Bronchial epithelial cell (primary cell): ENCODE measurements around the gene SERPING1. TPM values are rescaled to one million over a fixed set of nuclear protein-coding genes. Genes with fewer than 3 reads are reported as not detected.

Experiments
- DNase-seq: peaks from one replicate; pipeline ENCODE4 v3.0.0-alpha.2; 2010; ENCODE audit warnings: low read depth
- FAIRE-seq: peaks from 2 replicates; lab custom pipeline; 2011; peaks lifted over from hg19 to GRCh38; lab: Jason Lieb, UNC
- H3K27me3 ChIP-seq: 2 replicates; pipeline ENCODE4 v1.5.1; 2011; ENCODE audit warnings: low read length; ENCODE audit not compliant: control insufficient read depth, insufficient read depth
- H3K36me3 ChIP-seq: 2 replicates; pipeline ENCODE4 v1.5.1; 2011; ENCODE audit warnings: low read length; ENCODE audit not compliant: control insufficient read depth, insufficient read depth
- H3K4me3 ChIP-seq: 2 replicates; pipeline ENCODE4 v1.5.1; 2011; ENCODE audit warnings: mild to moderate bottlenecking, low read depth, low read length, control low read depth
- total RNA-seq: library from RNA; depleted of rRNA; stranded (reverse); fragments of >200 nt; gene quantifications from 2 replicates; pipeline ENCODE4 v1.2.1, GENCODE V29; 2014
- TF ChIP-seq, protein P1 (sequence below): IDR thresholded peaks from 2 replicates; pipeline ENCODE4 v1.5.1; 2011; ENCODE audit warnings: mild to moderate bottlenecking, moderate library complexity, low read length, control low read depth, inconsistent platforms; ENCODE audit not compliant: insufficient read depth, severe bottlenecking

The SERPING1 gene
- total RNA-seq, 1 donor from 2014 or later, result 1.3 TPM

DNA sequence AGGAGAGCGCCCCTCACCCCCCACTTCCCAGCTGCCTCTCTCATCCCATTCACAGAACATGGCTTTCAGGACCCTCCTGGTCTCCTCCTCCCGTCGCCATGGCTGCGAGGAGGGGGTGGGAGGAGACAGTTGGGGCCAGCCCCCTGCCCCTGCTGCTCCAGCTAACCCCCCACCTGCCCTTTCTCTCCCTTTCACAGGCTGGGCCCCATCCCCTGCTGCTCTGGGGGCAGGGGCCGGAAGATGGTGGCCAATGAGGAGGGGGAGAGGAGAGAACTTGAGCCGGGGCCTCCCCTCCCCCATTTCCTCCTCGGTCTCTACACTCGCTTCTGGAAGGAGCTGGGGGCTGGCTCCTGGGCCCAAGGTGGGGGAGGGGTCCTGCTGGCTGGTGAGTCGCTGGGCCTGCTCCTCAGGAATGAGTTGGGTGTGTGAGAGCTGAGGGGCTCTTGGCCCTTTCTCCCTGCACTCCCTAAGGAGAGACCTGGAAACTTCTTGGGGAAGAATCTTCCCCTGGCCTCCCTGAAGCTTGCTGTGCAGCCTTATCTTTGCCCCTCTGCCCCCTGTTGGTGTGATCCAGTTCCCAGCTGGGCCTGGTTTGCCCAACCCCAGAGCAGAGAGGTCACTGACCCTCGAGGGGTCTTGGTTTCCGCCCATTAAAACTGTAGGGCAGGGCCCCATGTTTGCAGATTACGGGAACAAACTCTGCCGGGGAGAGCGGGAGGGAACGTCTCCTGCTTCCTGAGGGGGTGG lies 42.0 kb downstream of the SERPING1 start:
- TF ChIP-seq, protein P1, sequence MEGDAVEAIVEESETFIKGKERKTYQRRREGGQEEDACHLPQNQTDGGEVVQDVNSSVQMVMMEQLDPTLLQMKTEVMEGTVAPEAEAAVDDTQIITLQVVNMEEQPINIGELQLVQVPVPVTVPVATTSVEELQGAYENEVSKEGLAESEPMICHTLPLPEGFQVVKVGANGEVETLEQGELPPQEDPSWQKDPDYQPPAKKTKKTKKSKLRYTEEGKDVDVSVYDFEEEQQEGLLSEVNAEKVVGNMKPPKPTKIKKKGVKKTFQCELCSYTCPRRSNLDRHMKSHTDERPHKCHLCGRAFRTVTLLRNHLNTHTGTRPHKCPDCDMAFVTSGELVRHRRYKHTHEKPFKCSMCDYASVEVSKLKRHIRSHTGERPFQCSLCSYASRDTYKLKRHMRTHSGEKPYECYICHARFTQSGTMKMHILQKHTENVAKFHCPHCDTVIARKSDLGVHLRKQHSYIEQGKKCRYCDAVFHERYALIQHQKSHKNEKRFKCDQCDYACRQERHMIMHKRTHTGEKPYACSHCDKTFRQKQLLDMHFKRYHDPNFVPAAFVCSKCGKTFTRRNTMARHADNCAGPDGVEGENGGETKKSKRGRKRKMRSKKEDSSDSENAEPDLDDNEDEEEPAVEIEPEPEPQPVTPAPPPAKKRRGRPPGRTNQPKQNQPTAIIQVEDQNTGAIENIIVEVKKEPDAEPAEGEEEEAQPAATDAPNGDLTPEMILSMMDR, result no peak
- FAIRE-seq (no peak), DNase-seq (no peak)
- H3K4me3 ChIP-seq, result peak overlapping the region; percentile 77
- H3K36me3 ChIP-seq, result no peaks in the 10 kb centered on the region
- no peaks in the 10 kb centered on the region for H3K27me3 ChIP-seq

DNA sequence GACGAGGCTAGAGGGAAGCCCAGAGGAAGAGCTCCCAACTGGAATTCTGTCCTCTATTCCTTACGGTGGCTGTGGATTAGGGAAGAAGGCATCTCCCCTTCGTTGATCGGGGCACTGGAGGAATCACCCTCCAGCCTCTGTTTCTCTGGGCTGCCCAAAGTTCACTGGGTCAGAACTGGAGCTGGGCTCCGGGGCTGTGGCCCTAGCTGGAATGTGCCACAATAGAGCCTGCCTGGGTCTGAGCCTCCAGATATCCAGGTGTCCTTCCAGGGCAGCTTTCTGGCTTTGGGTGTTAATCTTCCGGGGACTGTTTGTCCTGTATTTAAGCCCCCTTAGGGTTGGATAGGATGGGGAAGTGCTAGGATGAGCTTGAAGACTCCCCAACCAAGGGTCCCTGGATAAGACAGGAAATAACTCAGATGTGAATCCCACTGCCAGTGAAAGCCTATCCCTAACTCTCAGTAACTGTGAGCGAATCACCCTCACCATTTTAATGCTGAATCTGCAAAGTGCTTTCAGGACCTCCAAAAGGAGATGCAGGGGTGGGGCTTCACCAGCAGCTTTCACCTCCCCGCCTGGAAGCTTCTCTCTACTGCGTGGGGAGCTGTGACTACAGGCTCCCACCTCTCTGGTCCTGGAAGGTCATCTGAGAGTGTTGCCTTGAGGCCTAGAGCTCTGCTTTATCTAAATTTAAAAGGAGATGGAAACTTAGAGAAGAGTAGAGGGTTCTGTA lies 42.7 kb downstream of the SERPING1 start:
- no peak overlapping the region for H3K4me3 ChIP-seq

GRCh38 chr11:57641011-57641807 lies 43.7 kb downstream of the SERPING1 start:
- no peaks in the 10 kb centered on the region for H3K27me3 ChIP-seq
- TF ChIP-seq, protein P1, result peak; percentile 65
- no peak for FAIRE-seq
- no peak overlapping the region for H3K4me3 ChIP-seq
- H3K36me3 ChIP-seq, result no peaks in the 10 kb centered on the region
- DNase-seq, result peak; percentile 60

More for the DNA sequence above, 42.7 kb downstream of the SERPING1 start:
- DNase-seq (no peak), FAIRE-seq (no peak)
- TF ChIP-seq, protein P1, result no peak
- Histone ChIP-seq H3K27me3 (no peaks in the 10 kb centered on the region), H3K36me3 (no peaks in the 10 kb centered on the region)

- no peaks in the 10 kb centered on the region for H3K36me3 ChIP-seq
- TF ChIP-seq, protein P1, result no peak
- DNase-seq, result no peak
- peaks cover 15% of the 10 kb centered on the region for H3K27me3 ChIP-seq
- FAIRE-seq, result no peak
- H3K4me3 ChIP-seq, result no peak overlapping the region
These were observed 46.3 kb downstream of the SERPING1 start for GRCh38 chr11:57643802-57644201.

DNA sequence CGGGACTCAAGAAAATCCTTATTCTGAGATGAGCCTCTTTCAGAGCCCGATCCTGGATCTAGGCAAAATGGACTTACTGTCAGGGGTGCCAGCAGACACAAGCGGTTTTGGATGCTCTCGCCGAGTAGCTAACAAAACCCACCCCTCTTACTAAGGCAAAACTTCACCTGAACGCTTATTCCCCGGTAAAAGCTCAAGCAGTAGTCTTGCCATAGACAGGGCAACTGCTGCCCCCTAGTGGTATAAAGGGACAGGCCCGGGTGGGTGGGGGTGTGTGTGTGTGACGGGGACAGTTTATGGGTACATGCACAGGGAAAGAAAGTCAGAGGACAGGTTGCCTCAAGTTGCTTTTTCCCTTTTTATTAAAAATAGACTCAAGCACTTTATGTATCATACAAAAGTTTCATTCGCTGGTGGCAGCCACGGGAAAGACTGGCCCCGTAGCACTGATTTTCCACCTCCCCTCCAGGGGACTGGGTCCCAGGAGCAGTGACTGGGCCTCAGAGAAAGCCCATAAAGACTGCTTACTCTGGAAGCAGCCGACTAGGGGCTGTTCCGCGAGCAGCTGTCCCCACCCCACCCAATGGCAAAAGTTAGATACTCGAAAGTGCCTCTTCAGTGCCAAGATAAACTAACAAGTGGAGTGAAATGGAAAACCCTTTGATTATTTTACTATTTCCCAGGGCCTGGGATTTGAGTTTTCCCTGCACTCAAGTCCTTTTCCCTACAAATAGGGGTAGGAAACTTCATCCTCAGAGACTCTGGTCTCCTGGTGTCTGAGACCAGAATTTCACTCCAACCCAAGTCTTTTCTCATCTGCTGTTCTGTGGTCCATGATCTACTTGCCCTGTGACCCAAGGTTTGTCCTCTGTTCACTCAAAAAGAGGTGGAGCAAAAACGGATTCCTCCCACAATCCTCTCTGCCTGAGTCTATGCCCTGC lies 47.5 kb downstream of the SERPING1 start:
- FAIRE-seq, result no peak
- H3K4me3 ChIP-seq, result no peak overlapping the region
- peak; percentile 56 for DNase-seq

More for the DNA sequence above, 47.5 kb downstream of the SERPING1 start:
- TF ChIP-seq, protein P1, result peak; percentile 88
- peaks cover 19% of the 10 kb centered on the region for H3K27me3 ChIP-seq
- H3K36me3 ChIP-seq, result no peaks in the 10 kb centered on the region
